HFFc6 (cell line): ENCODE data around the gene RPF1. TPM values are rescaled to one million over a fixed set of nuclear protein-coding genes. Genes with fewer than 3 reads are reported as not detected.
"Not testable (repeated sequence)": the region's sequence is repeated elsewhere in the genome, so short reads cannot be mapped to it uniquely, and the experiment has no call there.

Experiments used
- DNase-seq: peaks from one replicate; pipeline ENCODE4 v3.0.0-alpha.2; 2018
- H3K27ac Mint-ChIP-seq: 2 replicates; pipeline ENCODE4 v1.8.0; 2020; ENCODE audit warnings: mild to moderate bottlenecking, mixed read lengths
- H3K27me3 Mint-ChIP-seq: 2 replicates; pipeline ENCODE4 v1.8.0; 2021; ENCODE audit warnings: mild to moderate bottlenecking, moderate library complexity, mixed read lengths; ENCODE audit not compliant: insufficient read depth
- H3K36me3 Mint-ChIP-seq: 2 replicates; pipeline ENCODE4 v1.8.0; 2021; ENCODE audit warnings: low read depth, mixed read lengths
- H3K4me1 Mint-ChIP-seq: 2 replicates; pipeline ENCODE4 v1.8.0; 2020; ENCODE audit warnings: low read depth, mixed read lengths
- H3K4me3 Mint-ChIP-seq: 2 replicates; pipeline ENCODE4 v1.8.0; 2020; ENCODE audit warnings: mild to moderate bottlenecking, moderate library complexity, mixed read lengths
- H3K9me3 Mint-ChIP-seq: 2 replicates; pipeline ENCODE4 v1.8.0; 2020; ENCODE audit warnings: mild to moderate bottlenecking, mixed read lengths
- total RNA-seq, 6 experiments: library from RNA; stranded (reverse); fragmentation: NEBNext Ultra II Directional; extraction: Animal tissue kit (Norgen Biotek cat#: 25700); gene quantifications; 2 replicates in 1 of 6; 3 replicates in 5 of 6; pipeline ENCODE4 v1.2.3, GENCODE V29; 2021
- TF ChIP-seq, protein P1 (sequence below): fragments of 200-600 bp; sonication (generic); IDR thresholded peaks from 2 replicates; pipeline ENCODE4 v1.5.0; 2021; ENCODE audit warnings: antibody characterized with exemption, mild to moderate bottlenecking

Gene RPF1
- total RNA-seq, 6 experiments from 2014 or later, result 29.4 to 43.0 (median 36.2) TPM

DNA sequence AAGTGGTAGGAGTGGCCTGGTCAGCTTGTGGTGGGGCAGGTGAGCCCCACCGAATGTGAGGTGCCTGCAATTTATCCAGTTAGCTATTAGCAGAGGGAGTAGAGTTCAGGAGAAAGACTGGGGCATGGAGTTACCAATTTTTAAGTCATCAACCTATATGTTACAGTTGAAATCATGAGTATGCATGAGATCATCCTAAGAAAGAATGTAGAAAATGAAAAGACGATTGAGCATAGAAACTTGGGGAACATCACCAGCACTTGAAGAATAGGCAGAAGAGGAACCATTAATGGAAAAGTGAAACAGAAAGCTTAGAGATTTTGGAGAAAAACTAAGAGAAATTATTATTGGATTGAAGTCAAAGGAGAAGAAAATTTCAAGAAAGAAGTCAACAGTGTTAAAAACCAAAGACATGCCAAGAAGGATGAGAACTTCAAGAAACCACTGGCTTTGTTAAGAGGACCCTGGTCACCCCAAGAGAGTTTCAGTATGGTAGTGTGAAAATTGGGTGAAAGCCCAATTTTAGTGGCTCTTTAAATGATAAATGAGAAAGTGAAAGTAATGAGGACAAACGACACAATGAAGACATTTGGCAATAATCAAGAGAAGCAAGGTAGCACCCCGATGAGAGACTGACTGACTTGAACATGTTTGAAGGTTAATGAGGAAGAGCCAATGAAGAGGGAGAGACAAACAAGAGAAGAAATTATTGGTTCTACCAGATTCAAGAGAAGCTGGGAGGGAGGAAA lies 44.1 kb upstream of the RPF1 start:
- no peak for DNase-seq
- no peaks in the 10 kb centered on the region for H3K27me3 Mint-ChIP-seq
- TF ChIP-seq, protein P1, sequence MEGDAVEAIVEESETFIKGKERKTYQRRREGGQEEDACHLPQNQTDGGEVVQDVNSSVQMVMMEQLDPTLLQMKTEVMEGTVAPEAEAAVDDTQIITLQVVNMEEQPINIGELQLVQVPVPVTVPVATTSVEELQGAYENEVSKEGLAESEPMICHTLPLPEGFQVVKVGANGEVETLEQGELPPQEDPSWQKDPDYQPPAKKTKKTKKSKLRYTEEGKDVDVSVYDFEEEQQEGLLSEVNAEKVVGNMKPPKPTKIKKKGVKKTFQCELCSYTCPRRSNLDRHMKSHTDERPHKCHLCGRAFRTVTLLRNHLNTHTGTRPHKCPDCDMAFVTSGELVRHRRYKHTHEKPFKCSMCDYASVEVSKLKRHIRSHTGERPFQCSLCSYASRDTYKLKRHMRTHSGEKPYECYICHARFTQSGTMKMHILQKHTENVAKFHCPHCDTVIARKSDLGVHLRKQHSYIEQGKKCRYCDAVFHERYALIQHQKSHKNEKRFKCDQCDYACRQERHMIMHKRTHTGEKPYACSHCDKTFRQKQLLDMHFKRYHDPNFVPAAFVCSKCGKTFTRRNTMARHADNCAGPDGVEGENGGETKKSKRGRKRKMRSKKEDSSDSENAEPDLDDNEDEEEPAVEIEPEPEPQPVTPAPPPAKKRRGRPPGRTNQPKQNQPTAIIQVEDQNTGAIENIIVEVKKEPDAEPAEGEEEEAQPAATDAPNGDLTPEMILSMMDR, result no peak
- peaks cover 6% of the 10 kb centered on the region for H3K36me3 Mint-ChIP-seq
- H3K4me1 Mint-ChIP-seq, result no peaks in the 10 kb centered on the region; the same call in none of the 2 replicates
- H3K27ac Mint-ChIP-seq, result no peak overlapping the region
- H3K9me3 Mint-ChIP-seq, result peaks cover 8% of the 10 kb centered on the region
- no peak overlapping the region for H3K4me3 Mint-ChIP-seq

DNA sequence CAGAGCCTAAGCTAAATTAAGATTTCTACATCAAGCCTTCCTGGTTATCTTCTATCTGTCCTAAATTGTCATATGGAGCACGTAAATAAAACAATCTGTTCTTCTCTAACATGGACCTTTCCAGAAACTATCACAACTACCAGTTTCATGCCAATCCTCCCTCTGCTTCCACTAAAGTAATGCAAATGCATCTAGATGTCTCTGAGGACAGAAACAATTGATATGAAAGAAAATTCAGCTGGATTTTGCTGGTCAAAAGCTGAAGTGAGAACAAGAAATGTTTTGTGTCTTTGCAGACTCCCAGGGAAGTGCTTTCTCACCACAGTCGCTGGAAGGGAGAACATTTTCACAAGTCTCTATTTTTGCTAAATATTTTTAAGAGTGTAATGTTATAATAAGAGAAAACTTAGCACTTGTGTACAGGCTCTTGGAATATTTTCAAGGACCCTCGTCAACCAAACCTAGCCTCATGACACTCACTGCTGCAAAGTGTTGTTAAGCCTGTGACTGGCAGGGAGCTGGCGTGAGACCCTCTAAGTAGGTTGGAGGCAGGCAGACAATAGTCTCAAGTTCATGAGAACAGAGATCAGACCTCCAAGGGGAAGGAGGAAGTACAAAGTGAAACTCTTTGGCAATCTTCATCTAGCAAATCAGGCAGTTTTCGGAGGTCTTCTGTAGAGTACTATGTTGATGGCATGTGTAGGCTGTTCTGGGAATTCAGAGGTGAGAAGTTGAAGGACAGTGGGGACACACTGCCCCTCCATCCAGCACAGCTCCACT lies 42.0 kb upstream of the RPF1 start:
- no peaks in the 10 kb centered on the region for H3K9me3 Mint-ChIP-seq
- DNase-seq, result no peak
- H3K4me3 Mint-ChIP-seq, result no peak overlapping the region
- peaks cover 4% of the 10 kb centered on the region for H3K4me1 Mint-ChIP-seq
- H3K27me3 Mint-ChIP-seq, result no peaks in the 10 kb centered on the region
- TF ChIP-seq, protein P1, result no peak
- H3K27ac Mint-ChIP-seq, result 0 out of 2 replicates have a peak overlapping the region, but pooled peaks have one; percentile 9
- H3K36me3 Mint-ChIP-seq, result no peaks in the 10 kb centered on the region

- Mint-ChIP-seq H3K4me1 (peaks cover 16% of the 10 kb centered on the region), H3K9me3 (peaks cover 5% of the 10 kb centered on the region), H3K27me3 (no peaks in the 10 kb centered on the region), H3K4me3 (no peak overlapping the region), H3K36me3 (peaks cover 8% of the 10 kb centered on the region; the same call in 1 of the 2 replicates), H3K27ac (no peak overlapping the region)
- DNase-seq, result peak; percentile 88
- TF ChIP-seq, protein P1, result peak; percentile 82
Observed at GRCh38 chr1:84442256-84442655, 36.8 kb upstream of the RPF1 start.

DNA sequence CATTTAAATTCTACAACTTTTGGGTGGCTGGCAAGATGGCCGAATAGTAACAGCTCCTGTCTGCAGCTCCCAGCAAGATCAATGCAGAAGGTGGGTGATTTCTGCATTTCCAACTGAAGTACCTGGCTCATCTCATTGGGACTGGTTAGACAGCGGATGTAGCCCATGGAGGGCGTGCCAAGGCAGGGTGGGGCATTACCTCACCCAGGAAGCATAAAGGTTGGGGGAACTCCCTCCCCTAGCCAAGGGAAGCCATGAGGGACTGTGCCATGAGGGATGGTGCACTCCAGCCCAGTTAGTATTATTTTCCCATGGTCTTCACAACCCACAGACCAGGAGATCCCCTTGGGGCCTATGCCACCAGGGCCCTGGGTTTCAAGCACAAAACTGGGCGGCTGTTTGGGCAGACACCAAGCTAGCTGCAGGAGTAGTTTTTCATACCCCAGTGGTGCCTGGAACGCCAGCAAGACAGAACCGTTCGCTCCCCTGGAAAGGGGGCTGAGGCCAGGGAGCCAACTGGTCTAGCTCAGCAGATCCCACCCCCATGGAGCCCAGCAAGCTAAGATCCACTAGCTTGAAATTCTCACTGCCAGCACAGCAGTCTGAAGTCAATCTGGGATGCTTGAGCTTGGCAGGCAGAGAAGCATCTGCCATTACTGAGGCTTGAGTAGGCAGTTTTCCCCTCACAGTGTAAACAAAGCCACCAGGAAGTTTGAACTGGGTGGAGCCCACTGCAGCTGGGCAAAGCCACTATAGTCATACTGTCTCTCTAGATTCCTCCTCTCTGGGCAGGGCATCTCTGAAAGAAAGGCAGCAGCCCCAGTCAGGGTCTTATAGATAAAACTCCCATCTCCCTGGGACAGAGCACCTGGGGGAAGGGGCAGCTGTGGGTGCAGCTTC lies 36.1 kb upstream of the RPF1 start:
- peaks cover 16% of the 10 kb centered on the region for H3K4me1 Mint-ChIP-seq
- not testable (repeated sequence) for H3K4me3 Mint-ChIP-seq, H3K27ac Mint-ChIP-seq, H3K9me3 Mint-ChIP-seq, H3K27me3 Mint-ChIP-seq, H3K36me3 Mint-ChIP-seq, DNase-seq

GRCh38 chr1:84448704-84449103 lies 30.4 kb upstream of the RPF1 start:
- H3K4me1 Mint-ChIP-seq, result not testable (repeated sequence)

GRCh38 chr1:84450910-84451309 lies 28.2 kb upstream of the RPF1 start:
- H3K4me3 Mint-ChIP-seq, result no peak overlapping the region
- H3K27ac Mint-ChIP-seq, result no peak overlapping the region
- H3K4me1 Mint-ChIP-seq, result peaks cover 7% of the 10 kb centered on the region
- peaks cover 4% of the 10 kb centered on the region; the same call in 1 of the 2 replicates for H3K36me3 Mint-ChIP-seq
- no peak for DNase-seq
- TF ChIP-seq, protein P1, result no peak
- H3K27me3 Mint-ChIP-seq, result peaks cover 7% of the 10 kb centered on the region
- peaks cover under 1% of the 10 kb centered on the region for H3K9me3 Mint-ChIP-seq

More at GRCh38 chr1:84448704-84449103, 30.4 kb upstream of the RPF1 start:
- H3K36me3 Mint-ChIP-seq, H3K27ac Mint-ChIP-seq, H3K4me3 Mint-ChIP-seq, DNase-seq, H3K27me3 Mint-ChIP-seq, H3K9me3 Mint-ChIP-seq: not testable (repeated sequence)
